H1 (cell line): ENCODE results near the gene SLC4A7. TPM values are rescaled to one million over a fixed set of nuclear protein-coding genes. Genes with fewer than 3 reads are reported as not detected.

Source experiments
- CTCF ChIA-PET: fragments of 300-600 bp; sonication (Branson Sonifier 250); formaldehyde crosslinking; loops from one replicate; lab custom pipeline; 2021; ENCODE audit not compliant: partially characterized antibody; lab: Charles Lee
- POLR2A ChIA-PET: fragments of 300-600 bp; sonication (Branson Sonifier 250); formaldehyde crosslinking; loops from one replicate; lab custom pipeline; 2021; ENCODE audit warnings: inconsistent platforms; ENCODE audit not compliant: partially characterized antibody; lab: Charles Lee
- DNase-seq, 2 experiments: peaks; one replicate each; pipeline versions ENCODE4 v3.0.0 to v3.0.0-alpha.2; 2010 to 2022; ENCODE audit warnings: low spot score in 2 of 2, low read depth in 1 of 2, mixed read lengths in 1 of 2
- FAIRE-seq: peaks from 2 replicates; lab custom pipeline; 2011; peaks lifted over from hg19 to GRCh38; lab: Jason Lieb, UNC
- H2AFZ ChIP-seq: 2 replicates; pipeline ENCODE4 v1.8.1; 2012; ENCODE audit warnings: low read length, inconsistent platforms
- H2AK5ac ChIP-seq: 2 replicates; pipeline ENCODE4 v1.6.1; 2013; ENCODE audit warnings: low read depth, low read length
- H2BK120ac ChIP-seq: replicated peaks from 2 replicates; pipeline ENCODE3; 2013; ENCODE audit warnings: low read depth, low read length, inconsistent platforms
- H2BK12ac ChIP-seq: 2 replicates; pipeline ENCODE4 v1.6.1; 2013; ENCODE audit warnings: low read depth, low read length
- H2BK15ac ChIP-seq: 2 replicates; pipeline ENCODE4 v1.6.1; 2013; ENCODE audit warnings: low read length
- H2BK20ac ChIP-seq: 2 replicates; pipeline ENCODE4 v1.6.1; 2013; ENCODE audit warnings: low read length
- H2BK5ac ChIP-seq: 2 replicates; pipeline ENCODE4 v1.6.1; 2013; ENCODE audit warnings: low read depth, low read length
- H3K14ac ChIP-seq: 2 replicates; pipeline ENCODE4 v1.6.1; 2013; ENCODE audit warnings: inconsistent platforms; ENCODE audit not compliant: insufficient read length
- H3K18ac ChIP-seq: 2 replicates; pipeline ENCODE4 v1.6.1; 2013; ENCODE audit warnings: low read length; ENCODE audit errors: extremely low read depth
- H3K23ac ChIP-seq: 2 replicates; pipeline ENCODE4 v1.6.1; 2013; ENCODE audit warnings: inconsistent platforms; ENCODE audit not compliant: insufficient read length
- H3K23me2 ChIP-seq: 2 replicates; pipeline ENCODE4 v1.6.1; 2013; ENCODE audit warnings: low read depth, low read length
- H3K27ac ChIP-seq: 2 replicates; pipeline ENCODE4 v1.6.1; 2011; ENCODE audit warnings: low read depth, low read length, inconsistent platforms
- H3K27me3 ChIP-seq, 4 experiments: replicated peaks in 1 of 4; 1 replicate in 1 of 4; 2 replicates in 3 of 4; pipeline versions ENCODE4 v1.6.1 to v1.8.1; 2011 to 2013; ENCODE audit warnings: low read length in 3 of 4, mild to moderate bottlenecking in 3 of 4, inconsistent platforms in 2 of 4, mixed read lengths in 2 of 4, moderate library complexity in 1 of 4; ENCODE audit not compliant: control insufficient read depth in 3 of 4, insufficient read depth in 3 of 4; ENCODE audit errors: extremely low read depth in 1 of 4
- H3K36me3 ChIP-seq, 4 experiments: 2 replicates each; pipeline versions ENCODE4 v1.6.1 to v1.8.1; 2011 to 2013; ENCODE audit warnings: mild to moderate bottlenecking in 4 of 4, low read length in 3 of 4, moderate library complexity in 2 of 4, control low read depth in 1 of 4, inconsistent platforms in 1 of 4; ENCODE audit not compliant: insufficient read depth in 4 of 4, control insufficient read depth in 2 of 4
- H3K4ac ChIP-seq: replicated peaks from 2 replicates; pipeline ENCODE3; 2013; ENCODE audit warnings: low read length, low read depth, mixed read lengths, inconsistent platforms; ENCODE audit not compliant: insufficient read length
- H3K4me1 ChIP-seq, 4 experiments: replicated peaks in 1 of 4; 1 replicate in 1 of 4; 2 replicates in 3 of 4; pipeline versions ENCODE4 v1.6.1 to v1.8.1; 2011 to 2013; ENCODE audit warnings: low read length in 3 of 4, inconsistent platforms in 2 of 4, mixed read lengths in 1 of 4; ENCODE audit not compliant: insufficient read depth in 4 of 4, control insufficient read depth in 3 of 4
- H3K4me2 ChIP-seq, 2 experiments: 2 replicates each; pipeline versions ENCODE4 v1.6.1 to v1.8.1; 2011 to 2013; ENCODE audit warnings: low read depth in 2 of 2, low read length in 2 of 2, control low read depth in 1 of 2, inconsistent platforms in 1 of 2, mild to moderate bottlenecking in 1 of 2; ENCODE audit not compliant: insufficient read depth in 1 of 2
- H3K4me3 ChIP-seq, 4 experiments: fragments of 200-600, 300-600 bp in 1 of 4; sonication (generic), shearing (Covaris generic), sonication (Bioruptor Twin) in 1 of 4; 2 replicates each; pipeline versions ENCODE4 v1.5.1 to v1.8.1; 2011 to 2016; ENCODE audit warnings: low read length in 4 of 4, low read depth in 3 of 4, control low read depth in 2 of 4, inconsistent platforms in 2 of 4, mild to moderate bottlenecking in 2 of 4, mixed read lengths in 1 of 4, moderate library complexity in 1 of 4; ENCODE audit not compliant: insufficient read depth in 2 of 4; ENCODE audit errors: extremely low read depth in 1 of 4
- H3K56ac ChIP-seq: replicated peaks from 2 replicates; pipeline ENCODE3; 2013; ENCODE audit warnings: low read depth, mild to moderate bottlenecking, mixed read lengths, low read length, inconsistent platforms; ENCODE audit not compliant: insufficient read length
- H3K79me1 ChIP-seq: 2 replicates; pipeline ENCODE4 v1.6.1; 2013; ENCODE audit warnings: low read depth, low read length, control low read depth
- H3K79me2 ChIP-seq, 2 experiments: 2 replicates each; pipeline versions ENCODE4 v1.6.1 to v1.8.1; 2012 to 2013; ENCODE audit warnings: low read length in 2 of 2, mild to moderate bottlenecking in 2 of 2, inconsistent platforms in 1 of 2; ENCODE audit not compliant: insufficient read depth in 2 of 2, control insufficient read depth in 1 of 2
- H3K9ac ChIP-seq, 4 experiments: replicated peaks in 1 of 4; 1 replicate in 1 of 4; 2 replicates in 3 of 4; pipeline versions ENCODE4 v1.6.1 to v1.8.1; 2011 to 2013; ENCODE audit warnings: low read depth in 3 of 4, low read length in 3 of 4, control low read depth in 2 of 4, mild to moderate bottlenecking in 2 of 4, moderate library complexity in 2 of 4, inconsistent platforms in 1 of 4; ENCODE audit errors: extremely low read depth in 1 of 4
- H3K9me3 ChIP-seq, 2 experiments: 2 replicates each; pipeline versions ENCODE4 v1.6.1 to v1.8.1; 2012 to 2013; ENCODE audit warnings: mild to moderate bottlenecking in 2 of 2, moderate library complexity in 2 of 2, control low read depth in 1 of 2, inconsistent platforms in 1 of 2, low read depth in 1 of 2, low read length in 1 of 2, mixed read lengths in 1 of 2; ENCODE audit not compliant: insufficient read depth in 2 of 2
- H4K20me1 ChIP-seq, 2 experiments: replicated peaks in 1 of 2; 2 replicates each; pipeline versions ENCODE3 to v1.8.1; 2011 to 2013; ENCODE audit warnings: inconsistent platforms in 2 of 2, low read length in 2 of 2, mild to moderate bottlenecking in 1 of 2; ENCODE audit not compliant: insufficient read depth in 2 of 2, control insufficient read depth in 1 of 2
- H4K5ac ChIP-seq: 2 replicates; pipeline ENCODE4 v1.6.1; 2013; ENCODE audit warnings: low read length, low read depth, mixed read lengths, inconsistent platforms; ENCODE audit not compliant: insufficient read length
- H4K8ac ChIP-seq: 2 replicates; pipeline ENCODE4 v1.8.0; 2013; ENCODE audit warnings: mild to moderate bottlenecking, moderate library complexity, low read length, inconsistent platforms; ENCODE audit not compliant: insufficient read depth; ENCODE audit errors: extremely low read depth
- H4K91ac ChIP-seq: replicated peaks from 2 replicates; pipeline ENCODE3; 2013; ENCODE audit warnings: low read length, mixed read lengths, inconsistent platforms; ENCODE audit not compliant: insufficient read length
- BCL11A ChIP-seq, 2 experiments: IDR thresholded peaks; one replicate each; pipeline ENCODE4 v1.6.1; 2011; ENCODE audit warnings: low read depth in 2 of 2, low read length in 2 of 2, mild to moderate bottlenecking in 2 of 2
- CBX8 ChIP-seq: fragments of 300-800, 300-1000 bp; sonication (generic); IDR thresholded peaks from 2 replicates; pipeline ENCODE4 v1.7.1; 2016; ENCODE audit warnings: low read depth, low read length, borderline replicate concordance
- CHD1 ChIP-seq: IDR thresholded peaks from 2 replicates; pipeline ENCODE4 v1.6.1; 2012; ENCODE audit warnings: low read depth, low read length, improper control_type of control experiment
- CTBP2 ChIP-seq: IDR thresholded peaks from 2 replicates; pipeline ENCODE4 v1.7.0; 2011; ENCODE audit warnings: borderline replicate concordance, mild to moderate bottlenecking, moderate library complexity, mixed read lengths, low read length; ENCODE audit not compliant: insufficient read depth, insufficient read length
- HDAC2 ChIP-seq, 2 experiments: fragments of 300-600 bp in 1 of 2; sonication (generic) in 1 of 2; IDR thresholded peaks; 2 replicates each; pipeline ENCODE4 v1.6.1; 2011 to 2012; ENCODE audit warnings: low read depth in 2 of 2, low read length in 2 of 2, mild to moderate bottlenecking in 2 of 2, moderate library complexity in 2 of 2, borderline replicate concordance in 1 of 2, inconsistent platforms in 1 of 2
- HDAC6 ChIP-seq: IDR thresholded peaks from one replicate; pipeline ENCODE4 v1.7.1; 2012; ENCODE audit warnings: low read depth, mild to moderate bottlenecking, inconsistent platforms, low read length, moderate library complexity
- MAX ChIP-seq: IDR thresholded peaks from 2 replicates; pipeline ENCODE4 v1.6.1; 2012; ENCODE audit warnings: inconsistent platforms
- RFX5 ChIP-seq: IDR thresholded peaks from 2 replicates; pipeline ENCODE4 v1.6.1; 2011; ENCODE audit warnings: low read depth, low read length, improper control_type of control experiment, borderline replicate concordance
- RXRA ChIP-seq: IDR thresholded peaks from 2 replicates; pipeline ENCODE4 v1.6.1; 2011; ENCODE audit warnings: low read depth, mild to moderate bottlenecking, low read length, moderate library complexity; ENCODE audit not compliant: insufficient read depth
- SIN3A ChIP-seq, 2 experiments: IDR thresholded peaks in 1 of 2; conservative IDR thresholded peaks in 1 of 2; 2 replicates each; pipeline ENCODE4 v1.6.1; 2011 to 2012; ENCODE audit warnings: low read length in 2 of 2, improper control_type of control experiment in 1 of 2, low read depth in 1 of 2, mild to moderate bottlenecking in 1 of 2
- SUZ12 ChIP-seq: fragments of 200-600 bp; sonication (generic); IDR thresholded peaks from 2 replicates; pipeline ENCODE4 v1.6.1; 2012; ENCODE audit warnings: mild to moderate bottlenecking, inconsistent platforms, low read length, moderate library complexity, mixed read lengths
- WGBS, 2 experiments: shearing (Covaris generic) in 1 of 2; methylation state at CpG; one replicate each; pipeline versions ENCODE4 v1.1.6 to v1.1.7; 2013 to 2015; ENCODE audit warnings: low lambda C conversion rate in 2 of 2, mixed read lengths in 2 of 2, inconsistent platforms in 1 of 2, low coverage in 1 of 2, missing lambda C conversion rate in 1 of 2; ENCODE audit not compliant: insufficient replicate concordance in 2 of 2, insufficient coverage in 1 of 2, insufficient read length in 1 of 2; ENCODE audit errors: extremely low coverage in 1 of 2, missing lambda C conversion rate in 1 of 2; 5-methylcytosine and 5-hydroxymethylcytosine counted together
- polyA plus RNA-seq, 7 experiments: library from polyadenylated mRNA; depleted of rRNA in 3 of 7; stranded (reverse) in 5 of 7; unstranded in 2 of 7; fragments of >200 nt in 5 of 7; fragments of 200-250 nt in 2 of 7; gene quantifications; 1 replicate in 5 of 7; 2 replicates in 1 of 7; 4 replicates in 1 of 7; pipeline versions ENCODE4 v1.2.1 to v1.2.3, GENCODE V29; 2011 to 2013; ENCODE audit warnings: missing spikeins in 2 of 7, mixed read lengths in 2 of 7
- total RNA-seq: library from RNA; stranded (reverse); fragmentation: NEBNext Ultra II Directional; extraction: Animal tissue kit (Norgen Biotek cat#: 25700); gene quantifications from 2 replicates; pipeline ENCODE4 v1.2.1, GENCODE V29; 2021

SLC4A7 gene
- total and polyA plus RNA-seq, 2 of the 8 experiments (the other 6 are each of a cell fraction or from before 2014, with no cell fraction given): 14.9 to 70.5 TPM

- Histone ChIP-seq H4K5ac (no peak overlapping the region), H3K56ac (no peak overlapping the region), H3K4ac (no peak overlapping the region), H2BK15ac (no peak overlapping the region), H3K27me3 (no peaks in the 10 kb centered on the region), H2AK5ac (no peak overlapping the region), H3K79me1 (peaks cover 4% of the 10 kb centered on the region; the same call in 1 of the 2 replicates), H3K4me2 (no peak overlapping the region), H3K27ac (no peak overlapping the region), H3K23ac (no peak overlapping the region), H3K4me3 (no peak overlapping the region), H3K9ac (no peak overlapping the region), H2BK5ac (no peak overlapping the region), H3K4me1 (peaks cover 0 to 10% (median 0%) of the 10 kb centered on the region in 4 experiments; a peak in 2 of 7 replicates), H4K20me1 (peaks cover 2 to 8% of the 10 kb centered on the region in 2 experiments), H2BK12ac (no peak overlapping the region), H4K91ac (no peak overlapping the region), H4K8ac (no peak overlapping the region), H3K36me3 (no peaks in the 10 kb centered on the region), H2AFZ (no peak overlapping the region), H3K18ac (no peak overlapping the region), H3K9me3 (no peaks in the 10 kb centered on the region), H3K23me2 (no peaks in the 10 kb centered on the region), H3K14ac (no peak overlapping the region), H3K79me2 (peaks cover 0 to 97% of the 10 kb centered on the region in 2 experiments; a peak in 2 of 4 replicates), H2BK20ac (no peak overlapping the region), H2BK120ac (no peak overlapping the region)
- CTCF ChIA-PET: no interaction called here
- POLR2A ChIA-PET: interaction anchor here (1.8 kb wide), 1 partner anchor 25 kb away, joined by 7 read pairs; the partner anchor contains the start of gene SLC4A7
- no peak for FAIRE-seq
- DNase-seq: no peak
- 75 to 100% methylated on average over 2 to 6 of the region's 6 CpGs for WGBS, 2 experiments
- no peak for TF ChIP-seq RFX5
- TF ChIP-seq CHD1: no peak
- no peak for TF ChIP-seq CBX8
- TF ChIP-seq CTBP2: no peak
- TF ChIP-seq HDAC2 (IDR thresholded peaks at IDR 0.05; ENCODE audit: borderline replicate concordance in 1 of 2, low read depth in 2 of 2, low read length in 2 of 2): no peak
- no peak for TF ChIP-seq SIN3A (conservative IDR thresholded peaks at IDR 0.05 in 1 of 2, IDR thresholded peaks at IDR 0.05 in 1 of 2; ENCODE audit: low read depth in 1 of 2, low read length in 2 of 2)
- no peak for TF ChIP-seq HDAC6
- TF ChIP-seq BCL11A (IDR thresholded peaks at IDR 0.05; ENCODE audit: low read depth in 2 of 2, low read length in 2 of 2): no peak
- no peak for TF ChIP-seq MAX
- no peak for TF ChIP-seq SUZ12
- no peak for TF ChIP-seq RXRA
Observed at GRCh38 chr3:27458929-27459328, 25.3 kb downstream of the SLC4A7 start.
